Large intestine (tissue), 12 donors: ENCODE data around the gene NAGLU. TPM values are rescaled to one million over a fixed set of nuclear protein-coding genes. Genes with fewer than 3 reads are reported as not detected.

Experiments used
- DNase-seq, 2 donors: peaks; one replicate each; pipeline versions ENCODE4 v3.0.0 to v3.0.0-alpha.2; 2013
- H3K27ac ChIP-seq: one replicate; pipeline ENCODE4 v1.5.1; 2013; ENCODE audit warnings: low read length
- H3K27me3 ChIP-seq: 2 replicates; pipeline ENCODE4 v1.6.1; 2013; ENCODE audit warnings: low read length; ENCODE audit not compliant: control insufficient read depth, insufficient read depth
- H3K36me3 ChIP-seq: 2 replicates; pipeline ENCODE4 v1.6.1; 2013; ENCODE audit warnings: low read length; ENCODE audit not compliant: control insufficient read depth, insufficient read depth
- H3K4me1 ChIP-seq: one replicate; pipeline ENCODE4 v1.6.1; 2013; ENCODE audit warnings: low read length; ENCODE audit not compliant: control insufficient read depth, insufficient read depth
- H3K4me3 ChIP-seq: one replicate; pipeline ENCODE4 v1.5.1; 2013; ENCODE audit warnings: low read length
- H3K9me3 ChIP-seq: one replicate; pipeline ENCODE4 v1.6.1; 2013; ENCODE audit warnings: mild to moderate bottlenecking, low read depth, low read length, moderate library complexity; ENCODE audit not compliant: control insufficient read depth
- WGBS: methylation state at CpG from one replicate; pipeline ENCODE4 v1.1.5; 2013; ENCODE audit warnings: low lambda C conversion rate; ENCODE audit not compliant: insufficient coverage; 5-methylcytosine and 5-hydroxymethylcytosine counted together
- long read RNA-seq, 11 donors: transcript quantifications; one replicate each; lab custom pipeline, GENCODE V29; 2026
- polyA plus RNA-seq: library from polyadenylated mRNA; unstranded; fragments of 120-200 nt; gene quantifications from one replicate; pipeline ENCODE4 v1.2.1, GENCODE V29; 2013

NAGLU gene
- 32.9 TPM for polyA plus RNA-seq
- long read RNA-seq, donor 1, transcript NAGLU-201 (6 exons, 2,544 nt): major isoform, 6 of 8 reads
- long read RNA-seq, donor 1, partial matches to known transcripts: 0 of 8 reads
- long read RNA-seq, donor 1, other reads (novel, unspliced or antisense): 0 of 8 reads
- long read RNA-seq, donor 2, transcript NAGLU-201 (6 exons, 2,544 nt): major isoform, 23 of 23 reads
- long read RNA-seq, donor 2, partial matches to known transcripts: 0 of 23 reads
- long read RNA-seq, donor 2, other reads (novel, unspliced or antisense): 0 of 23 reads
- long read RNA-seq, donor 3: 0 reads
- long read RNA-seq, donor 4, partial matches to known transcripts: 0 of 1 reads
- long read RNA-seq, donor 4, other reads (novel, unspliced or antisense): 0 of 1 reads
- long read RNA-seq, donor 5, partial matches to known transcripts: 0 of 4 reads
- long read RNA-seq, donor 5, other reads (novel, unspliced or antisense): 0 of 4 reads
- long read RNA-seq, donor 6, transcript NAGLU-201 (6 exons, 2,544 nt): major isoform, 12 of 12 reads
- long read RNA-seq, donor 6, partial matches to known transcripts: 0 of 12 reads
- long read RNA-seq, donor 6, other reads (novel, unspliced or antisense): 0 of 12 reads
- long read RNA-seq, donor 7, transcript NAGLU-201 (6 exons, 2,544 nt): major isoform, 6 of 8 reads
- long read RNA-seq, donor 7, partial matches to known transcripts: 0 of 8 reads
- long read RNA-seq, donor 7, other reads (novel, unspliced or antisense): 0 of 8 reads
- long read RNA-seq, donor 8, transcript NAGLU-201 (6 exons, 2,544 nt): major isoform, 19 of 20 reads
- long read RNA-seq, donor 8, partial matches to known transcripts: 0 of 20 reads
- long read RNA-seq, donor 8, other reads (novel, unspliced or antisense): 0 of 20 reads
- long read RNA-seq, donor 9, transcript NAGLU-201 (6 exons, 2,544 nt): major isoform, 12 of 12 reads
- long read RNA-seq, donor 9, partial matches to known transcripts: 0 of 12 reads
- long read RNA-seq, donor 9, other reads (novel, unspliced or antisense): 0 of 12 reads
- long read RNA-seq, donor 10, transcript NAGLU-201 (6 exons, 2,544 nt): major isoform, 18 of 19 reads
- long read RNA-seq, donor 10, partial matches to known transcripts: 0 of 19 reads
- long read RNA-seq, donor 10, other reads (novel, unspliced or antisense): 0 of 19 reads
- long read RNA-seq, donor 11, transcript NAGLU-201 (6 exons, 2,544 nt): major isoform, 14 of 14 reads
- long read RNA-seq, donor 11, partial matches to known transcripts: 0 of 14 reads
- long read RNA-seq, donor 11, other reads (novel, unspliced or antisense): 0 of 14 reads

DNA sequence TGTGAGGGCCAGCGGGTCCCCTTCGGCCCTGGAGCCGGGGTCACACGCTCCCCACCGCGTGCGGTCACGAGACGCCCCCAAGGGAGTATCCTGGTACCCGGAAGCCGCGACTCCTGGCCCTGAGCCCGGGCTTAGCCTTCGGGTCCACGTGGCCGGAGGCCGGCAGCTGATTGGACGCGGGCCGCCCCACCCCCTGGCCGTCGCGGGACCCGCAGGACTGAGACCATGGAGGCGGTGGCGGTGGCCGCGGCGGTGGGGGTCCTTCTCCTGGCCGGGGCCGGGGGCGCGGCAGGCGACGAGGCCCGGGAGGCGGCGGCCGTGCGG lies at the start of gene NAGLU:
Gene NAGLU (plus strand): TSS at position 194 of the 324 bp plus-strand sequence. CDS start 32 bp downstream, at position 226.
- Histone ChIP-seq H3K27ac (peak within 1 kb of the TSS; percentile 68), H3K36me3 (peaks cover 17% of the 10 kb centered on the region), H3K9me3 (no peaks in the 10 kb centered on the region), H3K4me3 (peak within 1 kb of the TSS; percentile 95), H3K27me3 (no peaks in the 10 kb centered on the region), H3K4me1 (peaks cover 28% of the 10 kb centered on the region)
- no CpG with 5 or more reads among the region's 40 CpGs for WGBS
- DNase-seq: peak; percentile 92 to 95

DNA sequence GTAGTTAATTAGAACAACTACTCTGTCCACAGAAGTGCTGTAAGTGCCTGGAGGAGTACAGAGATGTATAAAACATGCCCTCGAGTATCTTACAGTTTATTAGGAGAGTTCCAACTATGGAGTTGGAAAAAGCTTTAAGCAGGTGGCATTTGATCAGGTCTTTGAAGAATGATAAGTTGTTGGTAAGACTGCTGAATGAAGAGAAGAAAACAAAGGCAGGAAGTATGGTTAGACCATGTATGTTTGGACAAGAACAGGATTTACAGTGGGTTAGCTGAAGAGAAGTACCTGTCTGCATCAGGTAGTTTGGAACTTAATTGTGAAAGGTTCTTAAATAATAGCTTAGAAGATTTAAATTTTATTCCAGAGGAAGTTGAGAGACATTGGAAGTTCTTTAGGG lies 48.0 kb upstream of the NAGLU start:
- no peak for DNase-seq
- no CpG with 5 or more reads among the region's 1 CpG for WGBS
- Histone ChIP-seq H3K27me3 (no peaks in the 10 kb centered on the region), H3K27ac (no peak overlapping the region), H3K4me3 (no peak overlapping the region), H3K36me3 (peaks cover 72% of the 10 kb centered on the region), H3K9me3 (no peaks in the 10 kb centered on the region), H3K4me1 (peaks cover 4% of the 10 kb centered on the region)

DNA sequence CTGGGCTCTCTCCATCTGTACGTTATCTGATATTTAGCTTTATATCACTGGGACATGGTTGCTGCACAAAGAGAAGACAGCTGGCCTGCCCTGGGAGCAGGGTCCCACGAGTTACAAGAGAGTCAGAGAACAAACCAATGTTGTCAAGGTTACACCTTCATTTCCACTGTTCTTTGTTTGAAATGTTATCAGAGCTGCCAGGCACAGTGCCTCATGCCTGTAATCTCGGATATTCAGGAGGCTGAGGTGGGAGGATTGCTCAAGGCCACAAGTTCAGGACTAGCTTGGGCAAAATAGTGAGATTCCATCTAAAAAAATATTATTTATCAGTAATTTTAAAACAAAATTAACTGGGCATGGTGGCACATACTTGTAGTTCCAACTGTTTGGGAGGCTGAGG lies 42.7 kb upstream of the NAGLU start:
- Histone ChIP-seq H3K36me3 (peaks cover 78% of the 10 kb centered on the region), H3K4me1 (no peaks in the 10 kb centered on the region), H3K4me3 (no peak overlapping the region), H3K27ac (no peak overlapping the region), H3K27me3 (no peaks in the 10 kb centered on the region), H3K9me3 (no peaks in the 10 kb centered on the region)
- WGBS: no CpG with 5 or more reads among the region's 3 CpGs
- DNase-seq: peak in 1 of 2 donors; percentile 10

DNA sequence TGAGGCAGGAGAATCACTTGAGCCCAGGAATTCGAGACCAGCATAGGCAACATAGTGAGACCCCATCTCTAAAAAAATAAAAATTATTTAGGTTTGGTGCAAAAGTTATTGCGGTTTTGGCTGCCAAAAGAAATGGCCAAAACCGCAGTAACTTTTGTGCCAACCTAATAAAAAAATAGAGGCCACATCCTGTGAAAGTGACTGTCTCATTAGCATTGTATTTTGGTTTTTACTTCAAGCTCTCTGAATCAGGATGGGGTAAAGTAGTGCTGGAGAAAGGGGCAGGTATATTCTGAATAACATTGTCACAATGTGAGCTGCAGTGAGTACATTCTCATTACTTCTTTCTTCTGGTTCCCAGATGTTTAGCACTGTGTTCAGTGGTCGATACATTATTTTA lies 41.4 kb upstream of the NAGLU start:
- Histone ChIP-seq H3K4me1 (no peaks in the 10 kb centered on the region), H3K9me3 (no peaks in the 10 kb centered on the region), H3K27ac (no peak overlapping the region), H3K36me3 (peaks cover 79% of the 10 kb centered on the region), H3K4me3 (no peak overlapping the region), H3K27me3 (no peaks in the 10 kb centered on the region)
- 40% methylated on average over 1 of the region's 4 CpGs for WGBS
- no peak for DNase-seq

DNA sequence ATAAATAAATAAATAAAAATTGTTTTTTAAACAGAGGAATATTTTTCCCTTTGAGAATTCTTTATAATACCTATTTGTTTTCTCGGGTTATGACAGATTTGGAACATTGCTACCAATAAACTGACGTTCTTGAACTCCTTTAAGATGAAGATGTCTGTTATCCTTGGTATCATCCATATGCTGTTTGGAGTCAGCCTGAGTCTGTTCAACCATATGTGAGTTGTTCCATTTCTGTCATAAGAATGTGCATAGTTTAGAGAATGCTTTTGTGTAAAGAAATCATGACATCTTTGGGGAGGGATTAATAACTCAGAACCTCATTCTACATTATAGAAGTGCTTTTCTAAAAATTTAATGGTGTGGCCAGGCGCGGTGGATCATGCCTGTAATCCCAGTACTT lies 37.2 kb upstream of the NAGLU start:
- peaks cover 92% of the 10 kb centered on the region for H3K36me3 ChIP-seq
- 100% methylated on average over 1 of the region's 4 CpGs for WGBS
- no peak for DNase-seq

DNA sequence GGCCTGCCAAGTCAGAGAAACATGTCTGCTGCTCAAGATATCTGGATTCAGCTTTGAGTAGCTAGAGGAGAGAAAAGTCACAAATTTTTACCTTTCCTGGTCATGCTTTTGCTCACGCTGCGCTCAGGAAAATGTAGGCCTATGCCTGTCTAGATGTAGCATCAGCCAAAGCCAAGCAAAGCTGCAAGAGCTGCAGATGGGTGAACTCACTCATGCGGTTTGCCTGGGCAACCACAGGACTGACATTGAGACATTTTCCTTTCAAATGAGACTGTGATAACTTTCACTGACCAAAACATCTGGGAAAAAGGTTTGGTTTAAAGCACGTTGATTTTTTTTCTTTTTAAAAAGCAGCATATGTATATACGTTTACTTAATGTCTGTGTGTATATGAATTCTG lies 34.0 kb upstream of the NAGLU start:
- peaks cover 80% of the 10 kb centered on the region for H3K36me3 ChIP-seq
- no peaks in the 10 kb centered on the region for H3K9me3 ChIP-seq
- no peak overlapping the region for H3K27ac ChIP-seq
- no peaks in the 10 kb centered on the region for H3K4me1 ChIP-seq
- no peak for DNase-seq
- H3K27me3 ChIP-seq: no peaks in the 10 kb centered on the region
- no peak overlapping the region for H3K4me3 ChIP-seq
- 94% methylated on average over 2 of the region's 5 CpGs for WGBS

More for the DNA sequence above, 37.2 kb upstream of the NAGLU start:
- no peak overlapping the region for H3K27ac ChIP-seq
- no peaks in the 10 kb centered on the region for H3K4me1 ChIP-seq
- no peaks in the 10 kb centered on the region for H3K27me3 ChIP-seq
- no peaks in the 10 kb centered on the region for H3K9me3 ChIP-seq
- H3K4me3 ChIP-seq: no peak overlapping the region

DNA sequence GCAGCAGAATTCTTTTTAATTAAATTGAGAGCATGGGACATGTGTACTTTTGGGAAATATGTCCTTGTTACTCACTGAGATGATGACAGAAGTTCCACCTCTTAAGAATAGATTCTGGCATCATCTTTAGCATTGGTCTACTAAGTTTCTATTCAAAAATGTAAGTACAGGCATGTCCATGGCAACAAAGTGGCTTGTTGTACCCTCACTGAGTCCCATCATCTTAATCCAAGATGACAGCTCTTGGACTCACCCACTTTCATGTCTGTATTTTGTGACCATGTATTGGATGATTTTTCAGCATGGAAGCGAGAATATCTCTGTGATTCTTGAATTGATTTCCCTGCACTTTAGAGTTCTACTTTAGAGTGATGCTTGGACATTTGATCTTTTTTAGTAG lies 33.1 kb upstream of the NAGLU start:
- no peak for DNase-seq
- peaks cover 80% of the 10 kb centered on the region for H3K36me3 ChIP-seq
- WGBS: no CpG with 5 or more reads among the region's 1 CpG
- H3K27ac ChIP-seq: no peak overlapping the region
- no peaks in the 10 kb centered on the region for H3K9me3 ChIP-seq
- no peaks in the 10 kb centered on the region for H3K4me1 ChIP-seq
- H3K4me3 ChIP-seq: no peak overlapping the region
- H3K27me3 ChIP-seq: no peaks in the 10 kb centered on the region

DNA sequence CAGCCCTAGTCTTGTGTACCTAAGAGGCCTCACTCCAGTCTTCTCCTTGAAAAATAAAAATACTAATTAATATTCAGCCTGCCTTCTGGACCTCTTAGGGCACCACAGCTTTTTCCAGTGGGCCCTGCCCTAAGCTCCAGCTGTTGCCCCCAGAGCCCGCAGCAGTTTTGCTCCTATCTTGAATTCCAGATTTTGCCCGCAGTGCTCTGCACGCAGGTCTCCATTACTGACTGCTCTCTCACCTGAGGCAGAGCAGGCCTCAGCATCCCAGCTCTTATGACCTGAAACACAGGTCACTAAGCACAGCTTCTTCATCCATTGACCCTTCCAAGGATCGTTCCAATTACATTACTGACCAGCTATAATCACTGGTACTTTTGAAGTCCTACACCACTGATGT lies 28.4 kb upstream of the NAGLU start:
- DNase-seq: no peak
- no peaks in the 10 kb centered on the region for H3K9me3 ChIP-seq
- no peak overlapping the region for H3K4me3 ChIP-seq
- H3K27me3 ChIP-seq: no peaks in the 10 kb centered on the region
- peaks cover 10% of the 10 kb centered on the region for H3K4me1 ChIP-seq
- WGBS: 90% methylated on average over 2 of the region's 4 CpGs
- H3K36me3 ChIP-seq: peaks cover 75% of the 10 kb centered on the region
- no peak overlapping the region for H3K27ac ChIP-seq

DNA sequence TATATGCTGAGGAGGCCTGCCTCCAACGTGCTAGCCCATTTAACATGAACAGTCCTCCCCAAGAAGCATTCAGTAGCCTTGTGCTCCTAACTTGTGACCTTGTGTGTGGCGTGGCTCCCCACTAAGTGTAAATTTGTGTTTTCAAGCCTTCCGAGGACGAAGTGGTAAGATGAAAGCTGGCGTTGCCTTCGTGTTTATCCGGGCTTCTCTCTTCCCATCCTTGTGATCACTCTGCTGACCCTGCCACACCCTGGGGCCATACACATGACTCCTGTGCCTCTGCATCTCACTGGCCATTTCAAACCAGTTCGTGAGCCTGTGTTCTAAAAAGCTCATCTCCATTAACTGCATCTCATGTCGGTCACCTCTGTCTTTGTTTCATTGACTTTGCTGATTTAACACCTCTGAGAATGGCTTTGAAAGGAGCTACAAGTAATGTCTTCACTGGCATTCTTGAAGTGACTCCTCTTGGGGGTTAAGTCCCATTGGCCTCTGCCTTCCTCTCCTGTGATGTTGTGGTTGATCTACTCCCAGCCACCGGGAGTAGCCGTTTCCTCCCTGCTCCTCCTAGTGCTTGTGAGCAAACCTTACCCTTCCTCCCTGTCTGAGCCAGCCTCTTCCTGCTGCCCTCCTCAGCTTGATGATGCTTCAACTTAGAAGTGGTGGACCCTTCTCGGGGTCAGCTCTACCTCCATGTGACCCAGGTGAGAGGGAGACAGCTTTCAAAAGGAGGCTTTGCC lies 27.4 kb upstream of the NAGLU start:
- no peak for DNase-seq
- WGBS: 60% methylated on average over 1 of the region's 12 CpGs
- H3K4me1 ChIP-seq: peaks cover 19% of the 10 kb centered on the region
- H3K36me3 ChIP-seq: peaks cover 69% of the 10 kb centered on the region
- H3K27me3 ChIP-seq: no peaks in the 10 kb centered on the region
- no peak overlapping the region for H3K4me3 ChIP-seq
- H3K9me3 ChIP-seq: no peaks in the 10 kb centered on the region
- H3K27ac ChIP-seq: no peak overlapping the region
